Mucosa of rectum (tissue), 2 donors: Measurements from ENCODE around the gene PAFAH1B2.

Experiments used
- H3K27ac ChIP-seq, 2 donors: one replicate each; pipeline ENCODE4 v1.7.0; 2013; ENCODE audit warnings: inconsistent platforms in 2 of 2, low read depth in 2 of 2, low read length in 2 of 2
- H3K27me3 ChIP-seq, 2 donors: one replicate each; pipeline ENCODE4 v1.7.0; 2013; ENCODE audit warnings: low read length in 2 of 2; ENCODE audit not compliant: control insufficient read depth in 2 of 2, insufficient read depth in 2 of 2
- H3K36me3 ChIP-seq, 2 donors: one replicate each; pipeline ENCODE4 v1.7.0; 2013; ENCODE audit warnings: low read length in 2 of 2; ENCODE audit not compliant: control insufficient read depth in 2 of 2, insufficient read depth in 2 of 2
- H3K4me1 ChIP-seq, 2 donors: one replicate each; pipeline ENCODE4 v1.7.0; 2013; ENCODE audit warnings: low read length in 2 of 2, mild to moderate bottlenecking in 1 of 2; ENCODE audit not compliant: control insufficient read depth in 2 of 2, insufficient read depth in 2 of 2
- H3K4me3 ChIP-seq, 2 donors: one replicate each; pipeline ENCODE4 v1.7.0; 2013; ENCODE audit warnings: low read length in 2 of 2
- H3K9ac ChIP-seq, 2 donors: one replicate each; pipeline ENCODE4 v1.7.0; 2013; ENCODE audit warnings: low read length in 2 of 2, low read depth in 1 of 2, mild to moderate bottlenecking in 1 of 2
- H3K9me3 ChIP-seq, 2 donors: one replicate each; pipeline ENCODE4 v1.7.0; 2013; ENCODE audit warnings: low read length in 2 of 2; ENCODE audit not compliant: control insufficient read depth in 2 of 2
- donor health status: healthy.
- donor health status: Normal muscosa, but diverticular disease.

PAFAH1B2 gene

DNA sequence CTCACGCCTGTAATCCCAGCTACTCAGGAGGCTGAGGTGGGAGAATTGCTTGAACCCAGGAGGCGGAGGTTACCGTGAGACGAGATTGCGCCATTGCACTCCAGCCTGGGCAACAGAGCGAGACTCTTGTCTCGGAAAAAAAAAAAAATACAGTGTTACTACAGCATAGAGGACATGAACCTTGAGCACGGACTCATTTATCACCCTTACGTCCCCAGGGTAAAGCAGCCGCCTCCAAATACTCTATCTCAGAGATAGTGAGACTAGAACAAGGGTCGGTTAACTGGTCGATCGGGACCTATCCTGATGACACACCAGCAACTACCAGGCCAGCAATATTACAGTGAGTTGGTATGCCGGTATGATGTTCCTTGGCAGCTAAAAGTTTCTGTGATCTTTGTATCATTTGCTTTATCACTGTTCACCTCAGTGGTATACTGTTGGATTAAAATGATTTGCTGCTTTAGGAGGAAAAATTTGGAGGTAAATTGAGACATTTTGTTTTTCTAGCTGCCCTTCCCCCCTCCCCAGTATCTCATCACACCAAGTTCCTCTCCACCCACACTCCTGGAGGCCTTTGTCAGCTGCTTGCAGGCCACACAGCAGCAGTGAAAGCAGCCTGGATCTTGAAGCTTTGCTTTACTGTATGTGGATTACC lies 27.4 kb downstream of the PAFAH1B2 start:
- Histone ChIP-seq H3K36me3 (peaks cover 23 to 24% of the 10 kb centered on the region in 2 donors), H3K27ac (no peak overlapping the region)

DNA sequence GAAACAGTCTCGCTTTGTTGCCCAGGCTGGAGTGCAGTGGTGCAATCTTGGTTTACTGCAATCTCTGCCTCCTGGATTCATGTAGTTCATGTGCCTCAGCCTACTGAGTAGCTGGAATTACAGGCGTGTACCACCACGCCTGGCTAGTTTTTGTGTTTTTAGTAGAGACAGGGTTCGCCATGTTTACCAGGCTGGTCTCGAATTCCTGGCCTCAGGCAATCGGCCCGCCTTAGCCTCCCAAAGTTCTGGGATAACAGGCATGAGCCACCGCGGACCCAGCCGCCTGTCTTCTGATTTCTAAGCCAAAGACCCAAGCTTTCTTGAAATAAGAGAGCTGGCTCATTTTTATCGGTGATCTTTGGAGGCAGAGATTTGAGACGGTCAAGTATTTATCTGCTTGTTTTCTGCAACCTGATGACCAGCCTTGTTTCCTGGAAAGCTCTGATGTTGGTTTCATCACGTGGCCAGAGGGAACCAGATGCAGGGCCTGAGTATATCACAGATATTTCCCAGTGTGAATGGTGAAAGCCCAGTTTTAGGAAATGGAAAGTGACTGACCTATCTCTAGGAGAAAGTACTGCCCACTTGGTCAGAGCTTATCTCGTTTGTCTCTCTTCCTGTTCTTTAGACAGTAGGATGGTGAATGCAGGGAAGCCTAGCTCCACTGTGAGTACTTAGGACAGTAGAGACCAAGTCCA lies 28.8 kb downstream of the PAFAH1B2 start:
- Histone ChIP-seq H3K27ac (no peak overlapping the region), H3K4me3 (no peak overlapping the region), H3K36me3 (peaks cover 12 to 16% of the 10 kb centered on the region in 2 donors)

More for the DNA sequence above, 27.4 kb downstream of the PAFAH1B2 start:
- Histone ChIP-seq H3K9ac (no peak overlapping the region), H3K4me3 (no peak overlapping the region), H3K4me1 (no peaks in the 10 kb centered on the region), H3K9me3 (no peaks in the 10 kb centered on the region), H3K27me3 (no peaks in the 10 kb centered on the region)

DNA sequence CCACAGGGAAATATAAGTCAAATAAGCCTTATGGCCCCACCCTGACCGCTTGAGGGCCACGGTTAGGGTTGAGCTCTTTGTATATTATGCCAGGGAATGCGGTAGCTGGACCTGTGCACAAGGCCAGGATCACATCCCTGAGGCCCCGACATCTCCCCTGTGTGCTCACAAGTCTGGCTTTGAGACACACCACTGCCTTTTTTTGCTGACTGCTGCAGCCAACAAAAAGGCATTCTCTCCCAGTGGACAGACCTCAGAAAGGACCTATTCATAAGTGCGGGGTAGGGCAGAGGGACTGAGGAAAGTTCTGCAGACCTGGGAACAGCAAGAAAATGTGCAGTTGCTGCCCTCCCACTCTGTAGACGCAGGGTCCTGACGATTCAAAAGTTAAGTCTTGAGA lies 31.0 kb downstream of the PAFAH1B2 start:
- peaks cover 12 to 21% of the 10 kb centered on the region in 2 donors for H3K4me1 ChIP-seq
- H3K9me3 ChIP-seq, result no peaks in the 10 kb centered on the region
- H3K9ac ChIP-seq, result no peak overlapping the region
- H3K36me3 ChIP-seq, result peaks cover 8 to 9% of the 10 kb centered on the region in 2 donors
- H3K27ac ChIP-seq, result no peak overlapping the region
- H3K4me3 ChIP-seq, result no peak overlapping the region
- H3K27me3 ChIP-seq, result no peaks in the 10 kb centered on the region

More for the DNA sequence above, 28.8 kb downstream of the PAFAH1B2 start:
- Histone ChIP-seq H3K9me3 (no peaks in the 10 kb centered on the region), H3K27me3 (no peaks in the 10 kb centered on the region), H3K4me1 (peaks cover 0 to 4% of the 10 kb centered on the region in 2 donors), H3K9ac (no peak overlapping the region)

DNA sequence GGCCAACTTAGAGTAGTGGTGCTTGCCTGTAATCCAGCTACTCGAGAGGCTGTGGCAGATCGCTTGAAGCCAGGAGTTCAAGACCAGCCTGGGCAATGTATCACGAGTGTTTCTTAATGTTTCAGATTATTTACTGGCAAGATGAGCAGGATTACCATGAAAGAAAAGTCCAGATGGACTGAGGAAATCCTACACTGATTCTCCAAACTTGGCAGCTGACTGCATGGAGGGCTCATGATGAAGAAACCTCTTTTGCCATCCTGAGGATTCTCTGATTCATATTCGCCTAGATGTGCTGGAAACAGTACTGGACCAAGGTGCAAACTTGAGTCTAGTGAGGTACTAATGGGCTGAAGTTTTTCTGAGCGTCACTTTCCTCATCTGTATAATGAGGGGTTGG lies 31.7 kb downstream of the PAFAH1B2 start:
- Histone ChIP-seq H3K4me3 (no peak overlapping the region), H3K9me3 (no peaks in the 10 kb centered on the region), H3K27me3 (no peaks in the 10 kb centered on the region), H3K27ac (no peak overlapping the region), H3K4me1 (peaks cover 15 to 26% of the 10 kb centered on the region in 2 donors), H3K36me3 (peaks cover 8 to 9% of the 10 kb centered on the region in 2 donors), H3K9ac (no peak overlapping the region)

DNA sequence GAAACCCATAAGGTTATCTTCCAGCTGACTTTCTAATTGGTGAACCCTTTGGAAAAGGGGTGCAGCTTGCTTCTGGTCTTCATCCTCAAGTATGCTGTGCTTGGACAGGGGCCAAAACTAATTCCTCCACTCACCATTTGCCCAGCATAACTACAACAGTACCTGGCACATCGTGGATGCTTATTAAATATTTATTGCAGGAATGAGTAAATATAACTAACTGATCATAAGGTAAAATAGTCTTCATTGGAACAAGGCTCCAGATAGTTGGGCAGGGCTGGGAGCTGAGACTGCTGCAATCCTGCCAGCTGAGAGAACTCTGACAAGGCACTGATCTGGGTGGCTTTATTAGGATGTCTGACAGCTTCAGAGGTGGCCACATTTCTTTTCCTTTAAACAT lies 32.1 kb downstream of the PAFAH1B2 start:
- Histone ChIP-seq H3K4me3 (no peak overlapping the region), H3K9ac (no peak overlapping the region), H3K27me3 (no peaks in the 10 kb centered on the region), H3K36me3 (peaks cover 4 to 7% of the 10 kb centered on the region in 2 donors), H3K4me1 (peaks cover 18 to 30% of the 10 kb centered on the region in 2 donors), H3K27ac (no peak overlapping the region), H3K9me3 (no peaks in the 10 kb centered on the region)

DNA sequence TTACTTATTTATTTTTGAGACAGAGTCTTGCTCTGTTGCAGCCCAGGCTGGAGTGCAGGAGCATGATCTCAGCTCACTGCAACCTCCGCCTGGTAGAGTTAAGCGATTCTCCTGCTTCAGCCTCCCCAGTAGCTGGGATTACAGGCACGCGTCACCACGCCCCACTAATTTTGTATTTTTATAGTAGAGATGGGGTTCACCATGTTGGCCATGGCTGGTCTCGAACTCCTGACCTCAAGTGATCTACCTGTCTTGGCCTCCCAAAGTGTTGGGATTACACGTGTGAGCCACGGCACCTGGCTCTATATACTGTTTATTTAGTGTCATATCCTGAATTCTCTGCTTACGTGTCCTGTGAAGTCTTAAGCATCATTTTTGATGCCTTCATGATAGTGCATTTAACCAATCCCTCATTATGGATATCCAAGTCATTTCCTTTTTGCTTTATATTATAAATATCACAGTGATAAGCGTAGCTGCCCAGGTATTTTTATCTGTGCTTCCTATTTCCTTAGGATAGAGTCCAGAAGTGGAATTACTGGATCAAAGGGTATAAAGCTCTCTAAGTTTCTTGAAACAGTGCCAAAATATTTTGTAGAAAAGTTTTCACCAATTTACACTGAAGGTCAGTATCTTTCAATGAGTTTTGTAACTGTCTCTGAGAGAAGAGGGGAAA lies 33.6 kb downstream of the PAFAH1B2 start:
- Histone ChIP-seq H3K4me1 (peaks cover 18 to 35% of the 10 kb centered on the region in 2 donors), H3K9me3 (no peaks in the 10 kb centered on the region), H3K27me3 (no peaks in the 10 kb centered on the region), H3K4me3 (peak overlapping the region; percentile 76 to 96), H3K9ac (peak overlapping the region; percentile 86 to 99), H3K36me3 (peaks cover 7% of the 10 kb centered on the region in 2 donors), H3K27ac (peak overlapping the region; percentile 88 to 90)

DNA sequence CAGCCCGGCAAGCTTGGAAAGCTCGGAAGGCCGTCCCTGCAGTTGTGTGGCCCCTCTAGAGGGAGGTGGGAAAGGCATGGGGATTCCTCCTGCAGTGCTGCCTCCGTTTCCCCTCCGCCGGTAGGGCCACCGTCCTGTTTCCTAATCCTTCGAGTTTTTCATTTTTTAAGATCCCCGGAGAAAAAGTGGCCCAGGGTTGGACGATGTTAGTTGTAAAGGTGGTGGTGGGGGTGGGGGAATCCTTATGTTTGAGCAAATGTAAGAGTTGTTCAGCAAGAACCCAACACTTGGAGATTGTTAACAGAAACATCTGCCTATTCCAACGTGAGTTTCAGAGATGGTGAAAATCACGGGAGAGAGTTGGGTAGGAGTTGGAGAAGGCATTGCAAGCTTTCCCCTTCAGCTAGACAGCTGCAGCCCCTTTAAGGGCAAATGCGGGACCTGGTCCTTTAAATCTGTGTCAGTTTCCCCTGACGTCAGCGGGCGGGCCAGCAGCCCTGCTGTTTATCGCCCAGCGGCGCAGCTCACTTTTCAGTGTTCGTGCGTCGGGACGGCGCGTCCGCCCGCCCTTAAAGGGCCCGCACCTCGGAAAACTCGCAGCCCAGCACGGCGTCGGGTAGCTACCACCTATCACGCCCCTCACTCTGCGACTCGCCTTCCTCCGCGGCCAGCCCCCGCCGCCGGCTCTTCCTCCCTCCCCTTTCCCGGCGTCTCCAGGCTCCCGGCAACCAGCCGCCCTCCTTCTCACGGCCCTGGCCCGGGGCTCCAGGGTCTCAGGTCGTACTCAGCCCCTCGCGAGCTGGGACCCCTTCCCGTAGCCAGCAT lies 34.3 kb downstream of the PAFAH1B2 start, which contains the start of gene SIDT2:
Gene SIDT2 (plus strand): TSS at position 534 of the 825 bp plus-strand sequence. CDS start 521 bp downstream, outside the sequence.
- Histone ChIP-seq H3K9ac (peak within 1 kb of the TSS; percentile 86 to 99), H3K4me1 (peaks cover 18 to 35% of the 10 kb centered on the region in 2 donors), H3K27ac (peak within 1 kb of the TSS; percentile 88 to 90), H3K4me3 (peak within 1 kb of the TSS; percentile 76 to 96), H3K27me3 (no peaks in the 10 kb centered on the region), H3K9me3 (no peaks in the 10 kb centered on the region), H3K36me3 (peaks cover 10% of the 10 kb centered on the region in 2 donors)

DNA sequence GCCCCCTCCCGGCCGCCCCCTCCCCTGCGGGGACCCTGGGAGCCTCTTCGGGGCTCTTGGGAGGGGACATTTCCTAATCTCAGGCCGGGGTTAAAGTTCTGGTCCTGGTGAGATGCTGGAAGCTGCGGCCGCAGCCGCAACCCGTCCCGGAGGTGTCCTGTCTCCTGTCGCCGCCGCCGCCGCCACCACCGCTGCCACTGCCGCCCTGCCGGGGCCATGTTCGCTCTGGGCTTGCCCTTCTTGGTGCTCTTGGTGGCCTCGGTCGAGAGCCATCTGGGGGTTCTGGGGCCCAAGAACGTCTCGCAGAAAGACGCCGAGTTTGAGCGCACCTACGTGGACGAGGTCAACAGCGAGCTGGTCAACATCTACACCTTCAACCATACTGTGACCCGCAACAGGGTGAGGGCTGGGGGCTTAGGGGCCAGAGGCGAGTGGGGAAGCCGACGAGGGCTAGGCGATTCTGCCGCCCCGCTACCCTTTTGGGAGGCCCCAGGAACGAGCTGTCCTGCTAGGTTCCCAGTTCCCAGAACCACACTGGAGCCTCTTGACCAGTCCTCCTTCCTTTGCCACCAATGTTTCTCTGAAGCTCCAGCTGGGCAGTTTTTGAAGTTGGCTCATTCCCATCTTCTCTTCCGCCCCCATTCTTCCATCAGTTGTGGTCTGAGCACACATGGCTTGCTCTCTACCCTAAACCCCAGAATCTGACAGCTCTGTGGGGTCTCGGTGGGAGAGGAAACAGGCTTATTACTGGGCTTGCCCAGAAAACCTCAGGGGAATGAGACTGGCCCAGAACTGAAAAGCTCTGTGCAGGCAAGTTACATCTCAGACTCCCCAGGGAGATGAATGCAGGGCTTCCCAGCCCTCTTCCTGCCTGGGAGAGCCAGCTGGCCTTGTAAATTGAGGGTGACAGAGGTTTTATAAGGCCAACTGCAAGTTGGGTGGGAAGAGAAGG lies 35.2 kb downstream of the PAFAH1B2 start:
- Histone ChIP-seq H3K27ac (peak overlapping the region; percentile 88 to 90), H3K9ac (peak overlapping the region; percentile 84 to 99), H3K9me3 (no peaks in the 10 kb centered on the region), H3K27me3 (no peaks in the 10 kb centered on the region), H3K4me1 (peaks cover 22 to 35% of the 10 kb centered on the region in 2 donors), H3K36me3 (peaks cover 10 to 18% of the 10 kb centered on the region in 2 donors), H3K4me3 (peak overlapping the region; percentile 76 to 96)

DNA sequence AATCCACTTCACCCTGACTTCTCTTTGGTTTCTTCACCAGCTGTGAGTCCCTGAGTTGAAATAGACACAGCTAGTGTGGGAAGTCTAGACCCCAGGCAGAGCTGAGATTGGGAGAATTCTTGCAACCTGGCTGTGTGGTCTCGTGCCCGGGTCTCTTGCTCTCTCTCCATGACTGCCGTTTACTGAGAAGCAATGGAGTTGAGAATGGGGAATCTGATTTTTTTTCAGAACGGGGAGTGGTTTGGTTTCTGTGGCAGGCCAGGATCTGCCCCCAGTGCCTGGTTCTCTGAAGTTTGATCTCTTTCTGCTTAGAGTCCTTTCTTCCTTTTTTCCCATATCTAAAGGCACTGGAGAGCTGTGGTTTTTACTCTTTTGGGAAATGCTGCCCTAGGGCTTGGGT lies 35.9 kb downstream of the PAFAH1B2 start:
- H3K4me3 ChIP-seq, result peak overlapping the region; percentile 76 to 96
- peak overlapping the region; percentile 88 to 90 for H3K27ac ChIP-seq
- H3K36me3 ChIP-seq, result peaks cover 10 to 18% of the 10 kb centered on the region in 2 donors
- no peaks in the 10 kb centered on the region for H3K9me3 ChIP-seq
- H3K4me1 ChIP-seq, result peaks cover 22 to 35% of the 10 kb centered on the region in 2 donors
- peak overlapping the region; percentile 84 to 99 for H3K9ac ChIP-seq
- H3K27me3 ChIP-seq, result no peaks in the 10 kb centered on the region
